ENCODE results near the gene LMNTD1.

DNA sequence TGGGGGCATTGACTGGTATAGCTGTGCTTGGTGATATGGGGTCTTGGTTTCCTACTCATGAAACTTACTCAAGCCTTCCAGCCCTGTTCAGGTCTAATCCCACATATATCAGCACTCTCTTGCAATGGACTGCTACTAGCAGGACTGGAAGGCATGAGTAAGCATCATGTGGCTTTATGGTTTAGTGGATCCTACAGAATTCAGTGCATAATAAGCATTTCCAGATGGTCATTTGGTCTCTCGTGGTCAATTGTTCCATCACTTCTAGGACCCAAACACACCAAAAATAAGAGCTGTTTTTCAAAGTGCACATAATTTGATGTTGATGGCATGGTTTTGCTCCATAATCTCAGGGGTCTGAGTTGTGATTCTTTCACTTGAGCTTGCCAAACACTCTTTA lies 114.4 kb downstream of the LMNTD1 start:
- TF ChIP-seq, protein P1, sequence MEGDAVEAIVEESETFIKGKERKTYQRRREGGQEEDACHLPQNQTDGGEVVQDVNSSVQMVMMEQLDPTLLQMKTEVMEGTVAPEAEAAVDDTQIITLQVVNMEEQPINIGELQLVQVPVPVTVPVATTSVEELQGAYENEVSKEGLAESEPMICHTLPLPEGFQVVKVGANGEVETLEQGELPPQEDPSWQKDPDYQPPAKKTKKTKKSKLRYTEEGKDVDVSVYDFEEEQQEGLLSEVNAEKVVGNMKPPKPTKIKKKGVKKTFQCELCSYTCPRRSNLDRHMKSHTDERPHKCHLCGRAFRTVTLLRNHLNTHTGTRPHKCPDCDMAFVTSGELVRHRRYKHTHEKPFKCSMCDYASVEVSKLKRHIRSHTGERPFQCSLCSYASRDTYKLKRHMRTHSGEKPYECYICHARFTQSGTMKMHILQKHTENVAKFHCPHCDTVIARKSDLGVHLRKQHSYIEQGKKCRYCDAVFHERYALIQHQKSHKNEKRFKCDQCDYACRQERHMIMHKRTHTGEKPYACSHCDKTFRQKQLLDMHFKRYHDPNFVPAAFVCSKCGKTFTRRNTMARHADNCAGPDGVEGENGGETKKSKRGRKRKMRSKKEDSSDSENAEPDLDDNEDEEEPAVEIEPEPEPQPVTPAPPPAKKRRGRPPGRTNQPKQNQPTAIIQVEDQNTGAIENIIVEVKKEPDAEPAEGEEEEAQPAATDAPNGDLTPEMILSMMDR (IDR thresholded peaks at IDR 0.05; ENCODE audit: poor library complexity, severe bottlenecking), result no peak
- no peak for TF ChIP-seq POLR2AphosphoS5 (IDR thresholded peaks at IDR 0.05)
- TF ChIP-seq TAF1 (IDR thresholded peaks at IDR 0.05; ENCODE audit: low read depth), result no peak
- TF ChIP-seq EZH2 (IDR thresholded peaks at IDR 0.05; ENCODE audit: borderline replicate concordance, insufficient read depth, low read length, poor library complexity, severe bottlenecking), result no peak

Measured in neural cell (in vitro differentiated cells).